GM12878 (cell line): ENCODE measurements around the gene MTHFD1L. TPM values are rescaled to one million over a fixed set of nuclear protein-coding genes. Genes with fewer than 3 reads are reported as not detected.

ENCODE experiments used
- ATAC-seq: fragments of 200-7000 bp; cut with Tn5 transposase; 3 replicates; pipeline ENCODE4 v1.9.1; 2020; ENCODE audit warnings: mild to moderate bottlenecking, moderate library complexity
- BruUV-seq: library from RNA; stranded (reverse); fragments of 400-500 nt; replicated peaks from 2 replicates; lab custom pipeline; 2021; lab: Mats Ljungman, UMichigan
- CTCF ChIA-PET: fragments of 300-600 bp; sonication (Branson Sonifier 250); formaldehyde crosslinking; extraction: SDS; loops from one replicate; lab custom pipeline; 2021; ENCODE audit warnings: inconsistent platforms; lab: Yijun Ruan, JAX
- POLR2A ChIA-PET: fragments of 350-600 bp; formaldehyde crosslinking; extraction: SDS; loops from one replicate; lab custom pipeline; 2021; ENCODE audit warnings: inconsistent platforms; lab: Charles Lee
- RAD21 ChIA-PET: fragments of 300-600 bp; sonication (Branson Sonifier 250); formaldehyde crosslinking; loops from one replicate; lab custom pipeline; 2023; ENCODE audit warnings: antibody characterized with exemption; ENCODE audit not compliant: unreplicated experiment; lab: Charles Lee
- SMC1A ChIA-PET: fragments of 300-600 bp; sonication (Branson Sonifier 250); formaldehyde crosslinking; loops from one replicate; lab custom pipeline; 2023; ENCODE audit not compliant: unreplicated experiment, uncharacterized antibody; lab: Charles Lee
- DNase-seq: peaks from one replicate; pipeline ENCODE4 v3.0.0-alpha.2; 2011; ENCODE audit warnings: low read depth, low spot score
- FAIRE-seq: peaks from 3 replicates; lab custom pipeline; 2011; peaks lifted over from hg19 to GRCh38; lab: Jason Lieb, UNC
- H2AFZ ChIP-seq: 2 replicates; pipeline ENCODE4 v1.6.0; 2011; ENCODE audit warnings: low read depth, low read length, control low read depth; ENCODE audit not compliant: control insufficient read depth
- H3K27ac ChIP-seq: 2 replicates; pipeline ENCODE4 v1.5.1; 2011; ENCODE audit warnings: control low read depth; ENCODE audit not compliant: control insufficient read depth, insufficient read depth
- H3K27me3 ChIP-seq, 2 experiments: replicated peaks in 1 of 2; 2 replicates each; pipeline versions ENCODE4 v1.6.0 to v1.6.1; 2011; ENCODE audit warnings: low read length in 1 of 2; ENCODE audit not compliant: control insufficient read depth in 2 of 2, insufficient read depth in 2 of 2
- H3K36me3 ChIP-seq, 2 experiments: 2 replicates each; pipeline ENCODE4 v1.5.1; 2011; ENCODE audit warnings: low read length in 1 of 2; ENCODE audit not compliant: control insufficient read depth in 2 of 2, insufficient read depth in 2 of 2
- H3K4me1 ChIP-seq: 2 replicates; pipeline ENCODE4 v1.6.1; 2011; ENCODE audit warnings: mild to moderate bottlenecking, low read length, moderate library complexity, mixed read lengths; ENCODE audit not compliant: control insufficient read depth, insufficient read depth
- H3K4me2 ChIP-seq: 2 replicates; pipeline ENCODE4 v1.6.0; 2011; ENCODE audit warnings: control low read depth; ENCODE audit not compliant: control insufficient read depth, insufficient read depth
- H3K4me3 ChIP-seq: fragments of 200-600 bp; sonication (generic); 2 replicates; pipeline ENCODE4 v1.5.1; 2016
- H3K79me2 ChIP-seq: 2 replicates; pipeline ENCODE4 v1.6.0; 2011; ENCODE audit warnings: low read length; ENCODE audit not compliant: control insufficient read depth, insufficient read depth
- H3K9ac ChIP-seq: 2 replicates; pipeline ENCODE4 v1.8.0; 2011; ENCODE audit warnings: low read length, control low read depth, mixed read lengths; ENCODE audit not compliant: control insufficient read depth, insufficient read depth
- H3K9me3 ChIP-seq: replicated peaks from 3 replicates; pipeline ENCODE4 v1.5.1; 2011; ENCODE audit warnings: mild to moderate bottlenecking, low read length; ENCODE audit not compliant: control insufficient read depth, insufficient read depth
- H4K20me1 ChIP-seq: 2 replicates; pipeline ENCODE4 v1.6.0; 2011; ENCODE audit not compliant: control insufficient read depth, insufficient read depth
- CBFB ChIP-seq: IDR thresholded peaks from 2 replicates; pipeline ENCODE4 v1.6.1; 2016; ENCODE audit warnings: antibody characterized with exemption, low read depth
- CHD2 ChIP-seq: IDR thresholded peaks from 2 replicates; pipeline ENCODE4 v1.6.1; 2011; ENCODE audit warnings: low read depth, low read length, improper control_type of control experiment, borderline replicate concordance
- CHD4 ChIP-seq: fragments of 200-600 bp; sonication (generic); IDR thresholded peaks from 2 replicates; pipeline ENCODE4 v1.6.1; 2016; ENCODE audit warnings: mild to moderate bottlenecking
- EGR1 ChIP-seq, 2 experiments: IDR thresholded peaks; 1 replicate in 1 of 2; 2 replicates in 1 of 2; pipeline ENCODE4 v1.6.1; 2011 to 2012; ENCODE audit warnings: low read depth in 2 of 2, low read length in 2 of 2, borderline replicate concordance in 1 of 2, mild to moderate bottlenecking in 1 of 2, moderate library complexity in 1 of 2
- HCFC1 ChIP-seq: fragments of 150-350 bp; IDR thresholded peaks from 2 replicates; pipeline ENCODE4 v1.6.1; 2014; ENCODE audit warnings: low read length
- IKZF1 ChIP-seq: fragments of 450-650 bp; conservative IDR thresholded peaks from 2 replicates; pipeline ENCODE4 v1.6.1; 2017; ENCODE audit warnings: antibody characterized with exemption, mild to moderate bottlenecking
- NBN ChIP-seq: fragments of 450-650 bp; IDR thresholded peaks from 2 replicates; pipeline ENCODE4 v1.6.1; 2016
- PAX5 ChIP-seq: IDR thresholded peaks from 2 replicates; pipeline ENCODE4 v1.6.1; 2011; ENCODE audit warnings: low read depth, low read length, borderline replicate concordance
- PAX8 ChIP-seq: fragments of 450-650 bp; IDR thresholded peaks from 2 replicates; pipeline ENCODE4 v1.6.1; 2017; ENCODE audit warnings: mild to moderate bottlenecking, moderate library complexity
- PBX3 ChIP-seq: IDR thresholded peaks from 2 replicates; pipeline ENCODE4 v1.6.1; 2011; ENCODE audit warnings: mild to moderate bottlenecking, low read depth, low read length, moderate library complexity; ENCODE audit not compliant: insufficient replicate concordance
- PML ChIP-seq: IDR thresholded peaks from 2 replicates; pipeline ENCODE4 v1.6.1; 2012; ENCODE audit warnings: low read length, inconsistent platforms
- POLR2AphosphoS2 ChIP-seq: IDR thresholded peaks from 2 replicates; pipeline ENCODE4 v1.6.1; 2011; ENCODE audit warnings: low read depth, mild to moderate bottlenecking, low read length, improper control_type of control experiment, moderate library complexity
- SREBF2 ChIP-seq: IDR thresholded peaks from 2 replicates; pipeline ENCODE4 v1.6.1; 2012; ENCODE audit warnings: mild to moderate bottlenecking, low read length
- WGBS: methylation state at CpG from one replicate; pipeline ENCODE4 v1.1.6; 2016; ENCODE audit warnings: low lambda C conversion rate; ENCODE audit not compliant: insufficient replicate concordance, insufficient coverage; ENCODE audit errors: missing lambda C conversion rate; 5-methylcytosine and 5-hydroxymethylcytosine counted together
- in situ Hi-C: fragments of 300-500 bp; cut with MboI; formaldehyde crosslinking; loops from 9 replicates; pipeline ENCODE4 v1.14.3; 2018; ENCODE audit warnings: mixed read lengths
- intact Hi-C: fragments of 100-400 bp; cut with micrococcal nuclease; formaldehyde crosslinking; loops from one replicate; pipeline ENCODE4 v1.14.2; 2022; ENCODE audit not compliant: unreplicated experiment
- polyA plus RNA-seq, 11 experiments: library from polyadenylated mRNA; depleted of rRNA in 4 of 11; unstranded in 6 of 11; stranded (reverse) in 5 of 11; fragments of >200 nt; fragmentation: Nextera tagmentation in 4 of 11; fragmentation: Illumina TruSeq in 1 of 11; extraction: Ambion mirVana in 4 of 11; extraction: Trizol in 1 of 11; gene quantifications; 1 replicate in 1 of 11; 2 replicates in 10 of 11; pipeline versions ENCODE4 v1.2.1 to v1.2.3, GENCODE V29; 2011 to 2016; ENCODE audit warnings: inconsistent platforms in 2 of 11, missing spikeins in 2 of 11, low read depth in 1 of 11
- total RNA-seq, 4 experiments: library from RNA; depleted of rRNA in 3 of 4; stranded (reverse); fragments of >200 nt in 3 of 4; fragmentation: Illumina TruSeq in 1 of 4; extraction: Trizol in 1 of 4; gene quantifications; 2 replicates each; pipeline versions ENCODE4 v1.2.1 to v1.2.3, GENCODE V29; 2013 to 2021
- TF ChIP-seq, protein P1 (sequence below): fragments of 150-350 bp; IDR thresholded peaks from 2 replicates; pipeline ENCODE4 v1.6.1; 2014; ENCODE audit warnings: mild to moderate bottlenecking, low read depth, low read length
- TF ChIP-seq, protein P2 (sequence below): IDR thresholded peaks from 2 replicates; pipeline ENCODE4 v1.6.1; 2012; ENCODE audit warnings: low read depth, low read length, improper control_type of control experiment

MTHFD1L gene
- total and polyA plus RNA-seq, 10 of the 15 experiments (the other 5 are each of a cell fraction or from before 2014, with no cell fraction given) = 11.7 to 75.5 (median 28.8) TPM

DNA sequence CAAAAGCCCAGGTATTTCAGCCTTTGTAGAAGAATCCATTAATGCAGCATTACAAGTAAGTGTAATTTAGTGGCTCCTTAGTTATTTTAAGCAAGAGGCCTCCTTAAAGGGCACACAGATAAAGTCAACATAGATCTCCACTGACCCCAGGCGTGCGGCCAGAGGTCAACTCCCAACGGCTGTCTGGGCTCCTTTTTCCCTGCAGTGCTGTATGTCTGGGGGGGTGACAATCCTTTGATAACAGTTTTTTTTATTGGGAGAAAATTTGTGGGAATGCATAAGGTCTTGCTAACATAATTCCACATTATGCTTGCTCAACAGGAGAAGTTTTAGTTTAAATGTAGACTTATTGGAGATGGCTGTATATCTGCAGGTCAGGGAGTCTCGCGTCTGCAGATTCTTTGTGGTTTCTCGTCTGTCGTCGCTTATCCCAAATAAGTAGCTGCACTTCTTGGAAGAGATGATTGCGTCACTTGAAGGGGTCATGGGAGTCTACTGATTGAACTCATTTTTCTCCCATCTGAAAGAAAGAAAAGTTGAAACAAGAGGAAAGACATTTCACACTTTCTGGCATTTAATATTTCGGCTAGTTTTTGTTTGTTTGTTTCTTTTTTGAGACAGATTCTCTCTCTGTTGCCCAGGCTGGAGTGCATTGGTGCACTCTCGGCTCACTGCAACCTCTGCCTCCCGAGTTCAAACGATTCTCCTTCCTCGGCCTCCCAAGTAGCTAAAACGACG is 222.5 kb downstream of the MTHFD1L start:
- TF ChIP-seq PAX8 = no peak
- H3K4me1 ChIP-seq = no peaks in the 10 kb centered on the region
- no peak overlapping the region for H2AFZ ChIP-seq
- H3K36me3 ChIP-seq = peaks cover 3 to 4% of the 10 kb centered on the region in 2 experiments
- SMC1A ChIA-PET = no interaction called here
- H3K9me3 ChIP-seq = no peaks in the 10 kb centered on the region
- no peak overlapping the region for H3K4me3 ChIP-seq
- H3K79me2 ChIP-seq = no peaks in the 10 kb centered on the region
- 97% methylated on average over 16 of the region's 16 CpGs for WGBS
- DNase-seq (no peak), ATAC-seq (no peak), FAIRE-seq (no peak)
- in situ Hi-C loops (no loop called here), intact Hi-C loops (no loop called here)
- CTCF ChIA-PET = no interaction called here
- no peak overlapping the region for H3K9ac ChIP-seq
- H3K4me2 ChIP-seq = no peak overlapping the region
- BruUV-seq = no TSS peak
- no peaks in the 10 kb centered on the region for H3K27me3 ChIP-seq
- H3K27ac ChIP-seq = no peak overlapping the region
- RAD21 ChIA-PET = no interaction called here
- H4K20me1 ChIP-seq = no peaks in the 10 kb centered on the region
- POLR2A ChIA-PET = interaction anchor here (0.6 kb wide), 1 partner anchor 301 kb away, joined by 3 read pairs; no protein-coding TSS in a partner anchor

DNA sequence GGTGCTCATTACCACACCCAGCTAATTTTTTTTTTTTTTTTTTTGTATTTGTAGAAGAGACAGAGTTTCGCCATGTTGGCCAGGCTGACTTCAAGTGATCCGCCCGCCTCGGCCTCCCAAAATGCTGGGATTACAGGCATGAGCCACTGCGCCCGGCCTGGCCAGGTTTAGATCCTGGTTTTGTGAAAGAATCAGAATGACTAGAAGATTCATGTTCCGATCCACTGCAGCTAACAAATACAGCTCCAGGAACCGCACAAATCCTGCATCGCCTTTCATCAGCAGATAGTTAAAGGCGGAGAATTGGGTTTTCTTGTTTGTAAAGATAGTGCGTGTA is 223.1 kb downstream of the MTHFD1L start:
- ATAC-seq (no peak), DNase-seq (no peak), FAIRE-seq (no peak)
- H3K4me2 ChIP-seq = no peak overlapping the region
- in situ Hi-C loops = no loop called here
- ChIA-PET CTCF (no interaction called here), SMC1A (no interaction called here), POLR2A (interaction anchor here (0.6 kb wide), 1 partner anchor 301 kb away, joined by 3 read pairs; no protein-coding TSS in a partner anchor), RAD21 (no interaction called here)
- no TSS peak for BruUV-seq
- no peaks in the 10 kb centered on the region for H3K79me2 ChIP-seq
- no peaks in the 10 kb centered on the region for H3K9me3 ChIP-seq
- no peaks in the 10 kb centered on the region for H3K27me3 ChIP-seq
- no peak overlapping the region for H3K27ac ChIP-seq
- WGBS = 99% methylated on average over 10 of the region's 11 CpGs
- no peak overlapping the region for H2AFZ ChIP-seq
- no peaks in the 10 kb centered on the region for H4K20me1 ChIP-seq
- intact Hi-C loops = no loop called here
- no peak overlapping the region for H3K9ac ChIP-seq
- no peaks in the 10 kb centered on the region for H3K4me1 ChIP-seq
- no peak overlapping the region for H3K4me3 ChIP-seq
- peaks cover 4% of the 10 kb centered on the region in 2 experiments for H3K36me3 ChIP-seq
- TF ChIP-seq SREBF2 (no peak), PML (no peak), CHD2 (no peak), PAX8 (no peak), POLR2AphosphoS2 (no peak), IKZF1 (no peak), CHD4 (no peak), NBN (no peak), EGR1 (IDR thresholded peaks at IDR 0.05; ENCODE audit: borderline replicate concordance in 1 of 2, low read depth in 2 of 2, low read length in 2 of 2) (no peak), PBX3 (no peak), PAX5 (no peak), HCFC1 (no peak), CBFB (no peak)
- TF ChIP-seq, protein P1, sequence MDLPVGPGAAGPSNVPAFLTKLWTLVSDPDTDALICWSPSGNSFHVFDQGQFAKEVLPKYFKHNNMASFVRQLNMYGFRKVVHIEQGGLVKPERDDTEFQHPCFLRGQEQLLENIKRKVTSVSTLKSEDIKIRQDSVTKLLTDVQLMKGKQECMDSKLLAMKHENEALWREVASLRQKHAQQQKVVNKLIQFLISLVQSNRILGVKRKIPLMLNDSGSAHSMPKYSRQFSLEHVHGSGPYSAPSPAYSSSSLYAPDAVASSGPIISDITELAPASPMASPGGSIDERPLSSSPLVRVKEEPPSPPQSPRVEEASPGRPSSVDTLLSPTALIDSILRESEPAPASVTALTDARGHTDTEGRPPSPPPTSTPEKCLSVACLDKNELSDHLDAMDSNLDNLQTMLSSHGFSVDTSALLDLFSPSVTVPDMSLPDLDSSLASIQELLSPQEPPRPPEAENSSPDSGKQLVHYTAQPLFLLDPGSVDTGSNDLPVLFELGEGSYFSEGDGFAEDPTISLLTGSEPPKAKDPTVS = no peak
- TF ChIP-seq, protein P2, sequence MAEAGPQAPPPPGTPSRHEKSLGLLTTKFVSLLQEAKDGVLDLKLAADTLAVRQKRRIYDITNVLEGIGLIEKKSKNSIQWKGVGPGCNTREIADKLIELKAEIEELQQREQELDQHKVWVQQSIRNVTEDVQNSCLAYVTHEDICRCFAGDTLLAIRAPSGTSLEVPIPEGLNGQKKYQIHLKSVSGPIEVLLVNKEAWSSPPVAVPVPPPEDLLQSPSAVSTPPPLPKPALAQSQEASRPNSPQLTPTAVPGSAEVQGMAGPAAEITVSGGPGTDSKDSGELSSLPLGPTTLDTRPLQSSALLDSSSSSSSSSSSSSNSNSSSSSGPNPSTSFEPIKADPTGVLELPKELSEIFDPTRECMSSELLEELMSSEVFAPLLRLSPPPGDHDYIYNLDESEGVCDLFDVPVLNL = no peak
